HG03460 (cell line): ENCODE results near the gene PLEKHA8.
"Not testable (repeated sequence)": the region's sequence is repeated elsewhere in the genome, so short reads cannot be mapped to it uniquely, and the experiment has no call there.

Experiments
- ATAC-seq: cut with Tn5 transposase; IDR thresholded peaks from one replicate; pipeline ENCODE4 v1.9.1; 2021; ENCODE audit not compliant: unreplicated experiment

PLEKHA8 gene

GRCh38 chr7:30098599-30098998 lies 70.4 kb downstream of the PLEKHA8 start:
- not testable (repeated sequence) for ATAC-seq

- ATAC-seq, result no peak
Measured at GRCh38 chr7:30102281-30102680, 74.1 kb downstream of the PLEKHA8 start.

GRCh38 chr7:30104157-30104556 lies 75.9 kb downstream of the PLEKHA8 start:
- no peak for ATAC-seq

- no peak for ATAC-seq
Measured at GRCh38 chr7:30112103-30112713, 84.0 kb downstream of the PLEKHA8 start.

GRCh38 chr7:30113144-30113543 lies 84.9 kb downstream of the PLEKHA8 start:
- ATAC-seq, result no peak

GRCh38 chr7:30114536-30115238 lies 86.5 kb downstream of the PLEKHA8 start:
- no peak for ATAC-seq

GRCh38 chr7:30115709-30116297 lies 87.6 kb downstream of the PLEKHA8 start:
- ATAC-seq, result no peak

- no peak for ATAC-seq
Measured at GRCh38 chr7:30116771-30117170, 88.6 kb downstream of the PLEKHA8 start.

- ATAC-seq, result no peak
Measured at GRCh38 chr7:30117896-30118295, 89.7 kb downstream of the PLEKHA8 start.

- ATAC-seq, result no peak
Measured at GRCh38 chr7:30119890-30120577, 91.8 kb downstream of the PLEKHA8 start.

- no peak for ATAC-seq
Measured at GRCh38 chr7:30133736-30134610, 105.8 kb downstream of the PLEKHA8 start.

GRCh38 chr7:30134611-30135300 lies 106.5 kb downstream of the PLEKHA8 start, which contains the start of gene MTURN:
TSS of gene MTURN (plus strand) at chr7:30134986. CDS start at chr7:30135137, 151 bp downstream.
- ATAC-seq, result peak; percentile 82

- ATAC-seq, result peak; percentile 36
Measured at GRCh38 chr7:30135301-30136116, 107.3 kb downstream of the PLEKHA8 start.

- ATAC-seq, result no peak
Measured at GRCh38 chr7:30136117-30136731, 108.0 kb downstream of the PLEKHA8 start.

- no peak for ATAC-seq
Measured at GRCh38 chr7:30136743-30137485, 108.7 kb downstream of the PLEKHA8 start.

GRCh38 chr7:30139836-30140384 lies 111.7 kb downstream of the PLEKHA8 start:
- ATAC-seq, result no peak

GRCh38 chr7:30140456-30140855 lies 112.2 kb downstream of the PLEKHA8 start:
- ATAC-seq, result no peak

GRCh38 chr7:30142710-30143109 lies 114.5 kb downstream of the PLEKHA8 start:
- ATAC-seq, result no peak
